HepG2 (cell line): ENCODE measurements around the gene JAKMIP3. TPM values are rescaled to one million over a fixed set of nuclear protein-coding genes. Genes with fewer than 3 reads are reported as not detected.

Source experiments
- ATAC-seq: fragments of 200-7000 bp; cut with Tn5 transposase; 3 replicates; pipeline ENCODE4 v1.9.1; 2020; ENCODE audit warnings: mild to moderate bottlenecking, moderate library complexity
- BruUV-seq: library from RNA; stranded (reverse); fragments of 400-500 nt; replicated peaks from 2 replicates; lab custom pipeline; 2021; lab: Mats Ljungman, UMichigan
- CTCF ChIA-PET: fragments of 300-600 bp; formaldehyde crosslinking; extraction: SDS; loops from one replicate; lab custom pipeline; 2021; ENCODE audit warnings: low total read pairs, inconsistent platforms, low intra/inter-chr PET ratio; lab: Yijun Ruan, JAX
- POLR2A ChIA-PET: fragments of 350-600 bp; sonication (Branson Sonifier 250); formaldehyde crosslinking; loops from one replicate; lab custom pipeline; 2020; ENCODE audit warnings: antibody characterized with exemption, inconsistent platforms; lab: Yijun Ruan, JAX
- DNase-seq: peaks from one replicate; pipeline ENCODE4 v3.0.0-alpha.2; 2015; ENCODE audit warnings: low spot score
- FAIRE-seq: peaks from 3 replicates; lab custom pipeline; 2011; peaks lifted over from hg19 to GRCh38; lab: Jason Lieb, UNC
- H2AFZ ChIP-seq: one replicate; pipeline ENCODE4 v1.6.1; 2011; ENCODE audit warnings: low read length, inconsistent platforms
- H3K27ac ChIP-seq: fragments of 300-600 bp; 3 replicates; pipeline ENCODE4 v1.8.0; 2011; ENCODE audit warnings: mixed run types, mild to moderate bottlenecking, mixed read lengths, low read length, inconsistent platforms; ENCODE audit not compliant: insufficient read depth; ENCODE audit errors: extremely low read length
- H3K27me3 ChIP-seq, 2 experiments: fragments of 200-600 bp in 1 of 2; 2 replicates in 1 of 2; 3 replicates in 1 of 2; pipeline versions ENCODE4 v1.6.0 to v1.8.0; 2011; ENCODE audit warnings: low read length in 2 of 2, mild to moderate bottlenecking in 2 of 2, moderate library complexity in 2 of 2, inconsistent platforms in 1 of 2; ENCODE audit not compliant: insufficient read depth in 2 of 2, control insufficient read depth in 1 of 2
- H3K36me3 ChIP-seq, 2 experiments: fragments of 200-600 bp in 1 of 2; replicated peaks in 1 of 2; 2 replicates in 1 of 2; 3 replicates in 1 of 2; pipeline versions ENCODE4 v1.5.1 to v1.8.0; 2011; ENCODE audit warnings: low read length in 2 of 2, inconsistent platforms in 1 of 2; ENCODE audit not compliant: insufficient read depth in 2 of 2, control insufficient read depth in 1 of 2
- H3K4me1 ChIP-seq: 2 replicates; pipeline ENCODE4 v1.5.1; 2012; ENCODE audit warnings: low read length, inconsistent platforms; ENCODE audit not compliant: insufficient read depth
- H3K4me2 ChIP-seq: 2 replicates; pipeline ENCODE4 v1.6.0; 2011; ENCODE audit warnings: low read depth, low read length, inconsistent platforms
- H3K4me3 ChIP-seq, 3 experiments: fragments of 200-600 bp in 1 of 3; sonication (generic), shearing (Covaris generic) in 1 of 3; replicated peaks in 1 of 3; 2 replicates each; pipeline ENCODE4 v1.5.1; 2011 to 2016; ENCODE audit warnings: low read length in 3 of 3, inconsistent platforms in 2 of 3, low read depth in 2 of 3, mild to moderate bottlenecking in 2 of 3, control low read depth in 1 of 3, mixed read lengths in 1 of 3; ENCODE audit not compliant: insufficient read depth in 1 of 3
- H3K79me2 ChIP-seq: one replicate; pipeline ENCODE4 v1.6.1; 2011; ENCODE audit warnings: low read length, inconsistent platforms; ENCODE audit not compliant: insufficient read depth
- H3K9ac ChIP-seq: 2 replicates; pipeline ENCODE4 v1.6.0; 2011; ENCODE audit warnings: mild to moderate bottlenecking, low read depth, low read length, inconsistent platforms; ENCODE audit not compliant: insufficient read depth
- H3K9me3 ChIP-seq: 2 replicates; pipeline ENCODE4 v1.5.1; 2012; ENCODE audit warnings: mild to moderate bottlenecking, low read length
- H4K20me1 ChIP-seq: 2 replicates; pipeline ENCODE4 v1.6.0; 2011; ENCODE audit warnings: inconsistent platforms, mild to moderate bottlenecking, low read length, moderate library complexity; ENCODE audit not compliant: insufficient read depth
- NCOA1 ChIP-seq: sonication (generic); formaldehyde crosslinking; IDR thresholded peaks from 2 replicates; pipeline ENCODE4 v1.9.0; 2021; ENCODE audit warnings: missing genetic modification reagents
- RBM22 ChIP-seq: fragments of 200-400 bp; formaldehyde crosslinking; optimal IDR thresholded peaks from 2 replicates; pipeline ENCODE3; 2017; ENCODE audit warnings: mild to moderate bottlenecking, low read length, moderate library complexity
- YEATS4 ChIP-seq: sonication (generic); formaldehyde crosslinking; IDR thresholded peaks from 2 replicates; pipeline ENCODE4 v1.4.0; 2020; ENCODE audit warnings: missing genetic modification reagents, borderline replicate concordance
- ZNF772 ChIP-seq: sonication (generic); formaldehyde crosslinking; IDR thresholded peaks from 2 replicates; pipeline ENCODE4 v1.5.0; 2020; ENCODE audit warnings: mild to moderate bottlenecking, missing genetic modification reagents
- WGBS: methylation state at CpG from one replicate; pipeline ENCODE4 v1.1.6; 2017; ENCODE audit warnings: low lambda C conversion rate; 5-methylcytosine and 5-hydroxymethylcytosine counted together
- in situ Hi-C: cut with HindIII; loops from 2 replicates; pipeline ENCODE4 v1.10.0; 2017; ENCODE audit warnings: low pct_unique_long_range_greater_than_20kb; ENCODE audit not compliant: extremely low pct_ligation_motif_present
- intact Hi-C: fragments of 100-400 bp; cut with micrococcal nuclease; formaldehyde crosslinking; loops from one replicate; pipeline ENCODE4 v1.10.0; 2022; ENCODE audit not compliant: unreplicated experiment
- polyA plus RNA-seq, 8 experiments: library from polyadenylated mRNA; depleted of rRNA in 3 of 8; stranded (reverse) in 7 of 8; unstranded in 1 of 8; fragments of >200 nt; fragmentation: Illumina TruSeq in 4 of 8; extraction: Trizol in 4 of 8; gene quantifications; 2 replicates each; pipeline versions ENCODE4 v1.2.1 to v1.2.3, GENCODE V29; 2011 to 2016; ENCODE audit warnings: low read depth in 4 of 8, missing spikeins in 1 of 8, mixed read lengths in 1 of 8; ENCODE audit not compliant: insufficient read depth in 1 of 8
- total RNA-seq, 5 experiments: library from RNA; depleted of rRNA; stranded (reverse); fragments of >200 nt; fragmentation: Illumina TruSeq; extraction: Trizol; gene quantifications; 2 replicates each; pipeline ENCODE4 v1.2.3, GENCODE V29; 2016; ENCODE audit warnings: low read depth in 1 of 5
- TF ChIP-seq, protein P1 (sequence below), 2 experiments: sonication (generic) in 1 of 2; formaldehyde crosslinking in 1 of 2; IDR thresholded peaks; 2 replicates each; pipeline versions ENCODE4 v1.5.1 to v1.6.1; 2011 to 2020; ENCODE audit warnings: borderline replicate concordance in 1 of 2, low read depth in 1 of 2, low read length in 1 of 2, mild to moderate bottlenecking in 1 of 2, missing genetic modification reagents in 1 of 2, moderate library complexity in 1 of 2
- TF ChIP-seq, protein P2 (sequence below): sonication (generic); formaldehyde crosslinking; IDR thresholded peaks from 2 replicates; pipeline ENCODE4 v1.8.1; 2022; ENCODE audit warnings: mild to moderate bottlenecking, missing genetic modification reagents
- TF ChIP-seq, protein P3 (sequence below): sonication (generic); formaldehyde crosslinking; conservative IDR thresholded peaks from 2 replicates; pipeline ENCODE4 v1.4.0; 2020; ENCODE audit warnings: missing genetic modification reagents

Gene JAKMIP3
- total and polyA plus RNA-seq, 2 of the 13 experiments (the other 11 are each of a cell fraction or from before 2014, with no cell fraction given), result 0.03 to 0.11 TPM

DNA sequence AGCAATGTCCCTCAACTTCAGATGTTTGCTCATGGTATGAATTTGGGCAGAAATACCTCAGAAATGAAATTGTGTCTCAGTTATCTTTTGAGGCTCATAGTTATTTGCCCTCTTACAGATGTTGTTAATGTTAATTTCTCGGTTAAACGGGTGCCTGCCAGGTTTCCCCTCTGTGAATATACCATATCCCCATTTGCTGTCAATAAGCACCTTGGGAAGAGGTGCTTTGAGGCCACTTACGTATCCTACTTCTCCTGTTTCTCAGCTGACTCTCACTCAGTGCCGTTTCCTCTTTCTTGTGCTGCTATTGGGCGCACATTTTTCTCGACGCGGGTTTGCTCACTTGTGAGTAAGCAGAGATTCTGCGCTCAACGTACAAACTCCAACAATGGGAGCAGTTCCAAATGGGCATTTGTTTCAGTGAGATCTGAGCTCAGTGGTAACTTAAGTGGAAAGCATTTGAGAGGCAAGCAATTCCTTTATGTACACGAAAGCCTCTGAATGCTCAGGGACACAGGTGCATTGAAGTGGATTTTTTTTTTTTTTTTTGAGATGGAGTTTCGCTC lies 34.8 kb upstream of the JAKMIP3 start:
- Histone ChIP-seq H3K9ac (no peak overlapping the region), H3K36me3 (no peaks in the 10 kb centered on the region), H3K4me3 (no peak overlapping the region), H3K9me3 (no peaks in the 10 kb centered on the region), H3K27me3 (peaks cover 8 to 75% of the 10 kb centered on the region in 2 experiments; a peak in 4 of 5 replicates), H3K27ac (no peak overlapping the region), H3K4me2 (no peak overlapping the region), H4K20me1 (no peaks in the 10 kb centered on the region), H2AFZ (no peak overlapping the region), H3K4me1 (no peaks in the 10 kb centered on the region), H3K79me2 (no peaks in the 10 kb centered on the region)
- in situ Hi-C loops (no loop called here), intact Hi-C loops (no loop called here)
- no TSS peak for BruUV-seq
- DNase-seq, result no peak
- no peak for FAIRE-seq
- ATAC-seq, result no peak
- CTCF ChIA-PET, result no interaction called here
- WGBS, result 42% methylated on average over 12 of the region's 12 CpGs
- POLR2A ChIA-PET, result interaction anchor here (0.7 kb wide), 1 partner anchor 129 kb away, joined by 3 read pairs; no protein-coding TSS in a partner anchor
- TF ChIP-seq ZNF772 (CRISPR knock-in tag) (no peak), NCOA1 (no peak), YEATS4 (CRISPR knock-in tag) (no peak), RBM22 (no peak)
- TF ChIP-seq, protein P1, sequence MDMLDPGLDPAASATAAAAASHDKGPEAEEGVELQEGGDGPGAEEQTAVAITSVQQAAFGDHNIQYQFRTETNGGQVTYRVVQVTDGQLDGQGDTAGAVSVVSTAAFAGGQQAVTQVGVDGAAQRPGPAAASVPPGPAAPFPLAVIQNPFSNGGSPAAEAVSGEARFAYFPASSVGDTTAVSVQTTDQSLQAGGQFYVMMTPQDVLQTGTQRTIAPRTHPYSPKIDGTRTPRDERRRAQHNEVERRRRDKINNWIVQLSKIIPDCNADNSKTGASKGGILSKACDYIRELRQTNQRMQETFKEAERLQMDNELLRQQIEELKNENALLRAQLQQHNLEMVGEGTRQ (IDR thresholded peaks at IDR 0.05; ENCODE audit: low read depth, low read length), result no peak
- TF ChIP-seq, protein P1 (CRISPR knock-in tag; IDR thresholded peaks at IDR 0.05; ENCODE audit: borderline replicate concordance), result no peak
- TF ChIP-seq, protein P2, sequence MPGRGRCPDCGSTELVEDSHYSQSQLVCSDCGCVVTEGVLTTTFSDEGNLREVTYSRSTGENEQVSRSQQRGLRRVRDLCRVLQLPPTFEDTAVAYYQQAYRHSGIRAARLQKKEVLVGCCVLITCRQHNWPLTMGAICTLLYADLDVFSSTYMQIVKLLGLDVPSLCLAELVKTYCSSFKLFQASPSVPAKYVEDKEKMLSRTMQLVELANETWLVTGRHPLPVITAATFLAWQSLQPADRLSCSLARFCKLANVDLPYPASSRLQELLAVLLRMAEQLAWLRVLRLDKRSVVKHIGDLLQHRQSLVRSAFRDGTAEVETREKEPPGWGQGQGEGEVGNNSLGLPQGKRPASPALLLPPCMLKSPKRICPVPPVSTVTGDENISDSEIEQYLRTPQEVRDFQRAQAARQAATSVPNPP (CRISPR knock-in tag), result no peak
- TF ChIP-seq, protein P3, sequence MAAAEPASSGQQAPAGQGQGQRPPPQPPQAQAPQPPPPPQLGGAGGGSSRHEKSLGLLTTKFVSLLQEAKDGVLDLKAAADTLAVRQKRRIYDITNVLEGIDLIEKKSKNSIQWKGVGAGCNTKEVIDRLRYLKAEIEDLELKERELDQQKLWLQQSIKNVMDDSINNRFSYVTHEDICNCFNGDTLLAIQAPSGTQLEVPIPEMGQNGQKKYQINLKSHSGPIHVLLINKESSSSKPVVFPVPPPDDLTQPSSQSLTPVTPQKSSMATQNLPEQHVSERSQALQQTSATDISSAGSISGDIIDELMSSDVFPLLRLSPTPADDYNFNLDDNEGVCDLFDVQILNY, result no peak
